HL-60 (cell line): ENCODE data around the gene GMDS.

Experiments
- CTCF ChIP-seq: IDR thresholded peaks from one replicate; pipeline ENCODE4 v1.5.1; 2011; ENCODE audit warnings: low read length, control low read depth, inconsistent platforms; ENCODE audit not compliant: insufficient read depth
- GABPA ChIP-seq: IDR thresholded peaks from 2 replicates; pipeline ENCODE4 v1.6.1; 2012; ENCODE audit warnings: low read depth
- POLR2AphosphoS5 ChIP-seq: IDR thresholded peaks from 2 replicates; pipeline ENCODE4 v1.6.1; 2012; ENCODE audit warnings: low read depth
- REST ChIP-seq: IDR thresholded peaks from 2 replicates; pipeline ENCODE4 v1.6.1; 2012; ENCODE audit warnings: low read depth; ENCODE audit not compliant: insufficient replicate concordance
- SPI1 ChIP-seq: IDR thresholded peaks from 2 replicates; pipeline ENCODE4 v1.6.1; 2012; ENCODE audit warnings: low read depth, mild to moderate bottlenecking, borderline replicate concordance

GRCh38 chr6:1913577-1913976, 331.8 kb downstream of the GMDS start:
- TF ChIP-seq CTCF (no peak), POLR2AphosphoS5 (no peak), REST (no peak), SPI1 (no peak), GABPA (no peak)
